Measurements from ENCODE around the gene PRDM13.
"Not testable (repeated sequence)": the region's sequence is repeated elsewhere in the genome, so short reads cannot be mapped to it uniquely, and the experiment has no call there.

The PRDM13 gene

GRCh38 chr6:99590728-99591672, 15.6 kb upstream of the PRDM13 start:
- peaks cover 2% of the 10 kb centered on the region for H3K9me3 Mint-ChIP-seq
- H3K36me3 Mint-ChIP-seq (ENCODE audit: low read depth) = no peaks in the 10 kb centered on the region
- peaks cover 26% of the 10 kb centered on the region for H3K4me1 Mint-ChIP-seq (ENCODE audit: low read depth)
- no peak overlapping the region for H3K4me3 Mint-ChIP-seq
- DNase-seq = no peak
- H3K27ac Mint-ChIP-seq = no peak overlapping the region
- H3K27me3 Mint-ChIP-seq = peaks cover 82% of the 10 kb centered on the region

GRCh38 chr6:99591673-99592364, 14.8 kb upstream of the PRDM13 start:
- Mint-ChIP-seq H3K9me3 (peaks cover 2% of the 10 kb centered on the region), H3K4me3 (no peak overlapping the region), H3K27ac (no peak overlapping the region), H3K27me3 (peaks cover 86% of the 10 kb centered on the region), H3K36me3 (ENCODE audit: low read depth) (no peaks in the 10 kb centered on the region), H3K4me1 (ENCODE audit: low read depth) (peaks cover 26% of the 10 kb centered on the region)
- no peak for DNase-seq

- Mint-ChIP-seq H3K36me3 (ENCODE audit: low read depth) (no peaks in the 10 kb centered on the region), H3K4me3 (no peak overlapping the region), H3K27me3 (peaks cover 90% of the 10 kb centered on the region), H3K9me3 (peaks cover 2% of the 10 kb centered on the region), H3K27ac (no peak overlapping the region), H3K4me1 (ENCODE audit: low read depth) (peaks cover 26% of the 10 kb centered on the region)
- no peak for DNase-seq
Observed at GRCh38 chr6:99592900-99593299, 13.7 kb upstream of the PRDM13 start.

- not testable (repeated sequence) for H3K27ac Mint-ChIP-seq; DNase-seq; H3K9me3 Mint-ChIP-seq; H3K36me3 Mint-ChIP-seq (ENCODE audit: low read depth); H3K4me3 Mint-ChIP-seq
- peaks cover 15% of the 10 kb centered on the region for H3K4me1 Mint-ChIP-seq (ENCODE audit: low read depth)
- peaks cover 91% of the 10 kb centered on the region for H3K27me3 Mint-ChIP-seq
Observed at GRCh38 chr6:99594696-99595095, 11.9 kb upstream of the PRDM13 start.

- H3K36me3 Mint-ChIP-seq (ENCODE audit: low read depth) = no peaks in the 10 kb centered on the region
- H3K4me3 Mint-ChIP-seq = peak overlapping the region; percentile 59
- H3K9me3 Mint-ChIP-seq = no peaks in the 10 kb centered on the region
- peaks cover 93% of the 10 kb centered on the region for H3K27me3 Mint-ChIP-seq
- peak; percentile 32 for DNase-seq
- H3K27ac Mint-ChIP-seq = no peak overlapping the region
- H3K4me1 Mint-ChIP-seq (ENCODE audit: low read depth) = peaks cover 35% of the 10 kb centered on the region
Observed at GRCh38 chr6:99602520-99603420, 3.9 kb upstream of the PRDM13 start.

- Mint-ChIP-seq H3K4me3 (peak overlapping the region; percentile 58), H3K4me1 (ENCODE audit: low read depth) (peaks cover 39% of the 10 kb centered on the region), H3K9me3 (no peaks in the 10 kb centered on the region), H3K36me3 (ENCODE audit: low read depth) (no peaks in the 10 kb centered on the region), H3K27ac (peak overlapping the region; percentile 8), H3K27me3 (peaks cover 93% of the 10 kb centered on the region)
- DNase-seq = peak; percentile 55
Observed at GRCh38 chr6:99603421-99604165, 3.0 kb upstream of the PRDM13 start.

GRCh38 chr6:99604166-99605073, 2.2 kb upstream of the PRDM13 start:
- H3K4me3 Mint-ChIP-seq = peak overlapping the region; percentile 58
- no peak overlapping the region for H3K27ac Mint-ChIP-seq
- H3K27me3 Mint-ChIP-seq = peaks cover 93% of the 10 kb centered on the region
- H3K4me1 Mint-ChIP-seq (ENCODE audit: low read depth) = peaks cover 44% of the 10 kb centered on the region
- no peaks in the 10 kb centered on the region for H3K36me3 Mint-ChIP-seq (ENCODE audit: low read depth)
- peak; percentile 34 for DNase-seq
- peaks cover 4% of the 10 kb centered on the region for H3K9me3 Mint-ChIP-seq

- Mint-ChIP-seq H3K4me3 (no peak overlapping the region), H3K27me3 (peaks cover 94% of the 10 kb centered on the region), H3K4me1 (ENCODE audit: low read depth) (peaks cover 49% of the 10 kb centered on the region), H3K9me3 (peaks cover 4% of the 10 kb centered on the region), H3K27ac (no peak overlapping the region), H3K36me3 (ENCODE audit: low read depth) (no peaks in the 10 kb centered on the region)
- no peak for DNase-seq
Observed at GRCh38 chr6:99605074-99605734, 1.4 kb upstream of the PRDM13 start.

- H3K27ac Mint-ChIP-seq = no peak overlapping the region
- DNase-seq = no peak
Observed at GRCh38 chr6:99605911-99606655, 550 bp upstream of the PRDM13 start.

GRCh38 chr6:99607416-99608036, 893 bp downstream of the PRDM13 start:
- H3K36me3 Mint-ChIP-seq (ENCODE audit: low read depth) = no peaks in the 10 kb centered on the region
- no peak for DNase-seq
- no peak overlapping the region for H3K4me3 Mint-ChIP-seq
- H3K27ac Mint-ChIP-seq = no peak overlapping the region
- peaks cover 95% of the 10 kb centered on the region for H3K27me3 Mint-ChIP-seq
- peaks cover 4% of the 10 kb centered on the region for H3K9me3 Mint-ChIP-seq
- peaks cover 63% of the 10 kb centered on the region for H3K4me1 Mint-ChIP-seq (ENCODE audit: low read depth)

More at GRCh38 chr6:99605911-99606655, 550 bp upstream of the PRDM13 start:
- H3K36me3 Mint-ChIP-seq (ENCODE audit: low read depth) = no peaks in the 10 kb centered on the region
- no peak overlapping the region for H3K4me3 Mint-ChIP-seq
- peaks cover 95% of the 10 kb centered on the region for H3K27me3 Mint-ChIP-seq
- peaks cover 58% of the 10 kb centered on the region for H3K4me1 Mint-ChIP-seq (ENCODE audit: low read depth)
- H3K9me3 Mint-ChIP-seq = peaks cover 4% of the 10 kb centered on the region

GRCh38 chr6:99608059-99608885, 1.6 kb downstream of the PRDM13 start:
- Mint-ChIP-seq H3K9me3 (peaks cover 4% of the 10 kb centered on the region), H3K27me3 (peaks cover 95% of the 10 kb centered on the region), H3K4me3 (no peak overlapping the region), H3K36me3 (ENCODE audit: low read depth) (no peaks in the 10 kb centered on the region), H3K4me1 (ENCODE audit: low read depth) (peaks cover 58% of the 10 kb centered on the region), H3K27ac (no peak overlapping the region)
- no peak for DNase-seq

Measured in activated T-cell treated with anti-CD3 and anti-CD28 coated beads, Interleukin-2, amount 50 U/mL, for 24 hours (primary cell).